Astrocyte (in vitro differentiated cells and primary cell): Measurements from ENCODE around the gene PLD1.

Source experiments
- EZH2 ChIP-seq: IDR thresholded peaks from 2 replicates; pipeline ENCODE4 v1.6.1; 2012; ENCODE audit warnings: mild to moderate bottlenecking, low read length, inconsistent platforms; ENCODE audit not compliant: insufficient read depth
- TF ChIP-seq, protein P1 (sequence below): IDR thresholded peaks from 2 replicates; pipeline ENCODE4 v1.5.1; 2011; ENCODE audit warnings: low read depth, mild to moderate bottlenecking, inconsistent platforms, low read length, moderate library complexity; ENCODE audit not compliant: insufficient read depth

DNA sequence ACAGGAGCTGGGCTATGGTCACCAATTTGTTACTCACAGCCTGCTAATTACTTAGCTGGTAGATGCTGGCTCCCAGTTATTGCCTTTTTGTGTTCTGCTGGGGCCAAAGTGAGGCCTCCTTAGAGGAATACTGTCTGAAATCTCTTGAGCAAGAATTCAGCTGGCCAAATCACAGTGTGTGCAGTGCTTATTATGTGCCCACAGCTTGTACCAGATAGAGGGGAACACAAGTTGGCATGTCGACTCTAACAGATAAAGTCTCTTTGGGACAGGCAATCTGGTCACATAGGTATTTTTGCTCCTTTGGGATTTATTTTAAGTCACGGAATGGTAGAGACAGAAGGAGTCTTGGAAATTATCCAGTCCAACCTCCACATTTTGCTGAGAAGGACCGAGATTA is 26.6 kb upstream of the PLD1 start:
- TF ChIP-seq, protein P1, sequence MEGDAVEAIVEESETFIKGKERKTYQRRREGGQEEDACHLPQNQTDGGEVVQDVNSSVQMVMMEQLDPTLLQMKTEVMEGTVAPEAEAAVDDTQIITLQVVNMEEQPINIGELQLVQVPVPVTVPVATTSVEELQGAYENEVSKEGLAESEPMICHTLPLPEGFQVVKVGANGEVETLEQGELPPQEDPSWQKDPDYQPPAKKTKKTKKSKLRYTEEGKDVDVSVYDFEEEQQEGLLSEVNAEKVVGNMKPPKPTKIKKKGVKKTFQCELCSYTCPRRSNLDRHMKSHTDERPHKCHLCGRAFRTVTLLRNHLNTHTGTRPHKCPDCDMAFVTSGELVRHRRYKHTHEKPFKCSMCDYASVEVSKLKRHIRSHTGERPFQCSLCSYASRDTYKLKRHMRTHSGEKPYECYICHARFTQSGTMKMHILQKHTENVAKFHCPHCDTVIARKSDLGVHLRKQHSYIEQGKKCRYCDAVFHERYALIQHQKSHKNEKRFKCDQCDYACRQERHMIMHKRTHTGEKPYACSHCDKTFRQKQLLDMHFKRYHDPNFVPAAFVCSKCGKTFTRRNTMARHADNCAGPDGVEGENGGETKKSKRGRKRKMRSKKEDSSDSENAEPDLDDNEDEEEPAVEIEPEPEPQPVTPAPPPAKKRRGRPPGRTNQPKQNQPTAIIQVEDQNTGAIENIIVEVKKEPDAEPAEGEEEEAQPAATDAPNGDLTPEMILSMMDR, result no peak
- no peak for TF ChIP-seq EZH2
